ENCODE results near the gene MYBPH.

GRCh38 chr1:203167913-203168200 is 7.8 kb downstream of the MYBPH start:
- TF ChIP-seq CTCF (conservative IDR thresholded peaks at IDR 0.05; ENCODE audit: low read depth, low read length) (no peak), EZH2 (IDR thresholded peaks at IDR 0.05; ENCODE audit: borderline replicate concordance, low read depth, low read length, poor library complexity, severe bottlenecking) (no peak)
